ENCODE results near the gene ITGB6.
A peak's percentile ranks its signal among the peaks of the same experiment; 100 is the strongest.
"Not testable (repeated sequence)": the region's sequence is repeated elsewhere in the genome, so short reads cannot be mapped to it uniquely, and the experiment has no call there.

The ITGB6 gene

DNA sequence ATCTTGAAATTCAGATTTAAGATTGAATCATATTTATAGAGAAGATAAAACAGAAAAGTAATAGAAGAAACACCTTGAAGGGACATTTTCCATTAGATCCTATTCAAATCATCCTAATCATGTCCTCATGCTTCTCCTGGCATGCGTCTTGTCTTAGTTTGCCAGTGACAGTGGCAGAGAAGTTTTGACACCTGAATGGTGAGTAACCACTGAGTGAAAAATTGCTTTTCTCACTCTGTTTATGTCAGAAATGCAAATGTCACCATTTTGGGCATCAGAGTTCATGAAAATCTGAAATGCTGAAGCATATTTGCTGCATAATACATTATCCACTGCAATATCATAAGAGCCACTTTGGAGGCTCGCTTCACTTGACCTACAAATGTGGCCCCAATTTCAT, 74.7 kb downstream of the ITGB6 start:
- H3K4me1 ChIP-seq (ENCODE audit: control extremely low read depth in 1 of 4, control insufficient read depth in 4 of 4, insufficient read depth in 4 of 4, low read length in 3 of 4): no peaks in the 10 kb centered on the region
- WGBS (ENCODE audit: insufficient coverage): 100% methylated on average over 1 of the region's 2 CpGs
- ChIA-PET CTCF (no interaction called here), POLR2A (no interaction called here)
- no peak for DNase-seq
- H3K27ac ChIP-seq (ENCODE audit: insufficient read depth in 1 of 2, low read depth in 1 of 2, low read length in 2 of 2, poor library complexity in 1 of 2, severe bottlenecking in 2 of 2): no peak overlapping the region
- H3K9me3 ChIP-seq (ENCODE audit: control extremely low read depth in 1 of 5, control insufficient read depth in 4 of 5, insufficient read depth in 2 of 5, low read depth in 1 of 5, low read length in 4 of 5): no peaks in the 10 kb centered on the region
- no peaks in the 10 kb centered on the region for H3K36me3 ChIP-seq (ENCODE audit: control insufficient read depth in 4 of 4, insufficient read depth in 4 of 4, low read length in 3 of 4)
- H3K4me3 ChIP-seq (ENCODE audit: control insufficient read depth in 1 of 7, extremely low read depth in 1 of 7, insufficient read depth in 4 of 7, low read depth in 2 of 7, low read length in 6 of 7): no peak overlapping the region
- H3K27me3 ChIP-seq (replicated peaks in 2 of 5; ENCODE audit: control insufficient read depth in 4 of 5, insufficient read depth in 5 of 5, low read length in 4 of 5): no peaks in the 10 kb centered on the region

DNA sequence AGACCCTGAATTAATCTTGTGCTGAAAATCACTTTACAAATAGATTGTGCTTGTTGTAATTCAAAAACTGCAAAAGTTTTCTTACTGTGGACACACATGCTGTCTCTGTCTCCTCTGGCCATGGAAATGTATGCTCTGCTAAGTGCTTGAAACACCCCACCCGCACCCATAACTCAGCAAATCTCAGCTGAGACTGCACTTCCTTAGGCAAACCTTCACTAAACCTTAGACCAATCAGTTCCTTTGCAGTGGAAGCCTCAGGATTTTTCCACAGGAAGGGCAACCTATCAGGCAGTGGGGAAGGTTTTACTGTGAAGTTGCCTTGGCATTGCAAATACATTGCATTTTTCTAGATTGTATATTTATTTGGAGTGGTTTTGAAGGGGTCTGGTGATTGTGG, 75.5 kb downstream of the ITGB6 start:
- Histone ChIP-seq H3K36me3 (ENCODE audit: control insufficient read depth in 4 of 4, insufficient read depth in 4 of 4, low read length in 3 of 4) (no peaks in the 10 kb centered on the region), H3K27me3 (replicated peaks in 2 of 5; ENCODE audit: control insufficient read depth in 4 of 5, insufficient read depth in 5 of 5, low read length in 4 of 5) (no peaks in the 10 kb centered on the region), H3K4me1 (ENCODE audit: control extremely low read depth in 1 of 4, control insufficient read depth in 4 of 4, insufficient read depth in 4 of 4, low read length in 3 of 4) (no peaks in the 10 kb centered on the region), H3K27ac (ENCODE audit: insufficient read depth in 1 of 2, low read depth in 1 of 2, low read length in 2 of 2, poor library complexity in 1 of 2, severe bottlenecking in 2 of 2) (no peak overlapping the region), H3K9me3 (ENCODE audit: control extremely low read depth in 1 of 5, control insufficient read depth in 4 of 5, insufficient read depth in 2 of 5, low read depth in 1 of 5, low read length in 4 of 5) (no peaks in the 10 kb centered on the region), H3K4me3 (ENCODE audit: control insufficient read depth in 1 of 7, extremely low read depth in 1 of 7, insufficient read depth in 4 of 7, low read depth in 2 of 7, low read length in 6 of 7) (no peak overlapping the region)
- WGBS (ENCODE audit: insufficient coverage): 100% methylated on average over 1 of the region's 1 CpG
- DNase-seq: no peak
- POLR2A ChIA-PET: no interaction called here
- CTCF ChIA-PET: no interaction called here

DNA sequence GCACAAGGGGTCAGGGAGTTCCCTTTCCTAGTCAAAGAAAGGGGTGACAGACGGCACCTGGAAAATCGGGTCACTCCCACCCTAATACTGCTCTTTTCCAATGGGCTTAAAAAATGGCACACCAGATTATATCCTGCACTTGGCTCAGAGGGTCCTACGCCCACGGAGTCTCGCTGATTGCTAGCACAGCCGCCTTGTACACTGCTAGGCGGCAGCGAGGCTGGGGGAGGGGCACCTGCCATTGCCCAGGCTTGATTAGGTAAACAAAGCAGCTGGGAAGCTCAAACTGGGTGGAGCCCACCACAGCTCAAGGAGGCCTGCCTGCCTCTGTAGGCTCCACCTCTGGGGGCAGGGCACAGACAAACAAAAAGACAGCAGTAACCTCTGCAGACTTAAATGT, 85.4 kb downstream of the ITGB6 start:
- H3K4me1 ChIP-seq (ENCODE audit: control extremely low read depth in 1 of 4, control insufficient read depth in 4 of 4, insufficient read depth in 4 of 4, low read length in 3 of 4); H3K27ac ChIP-seq (ENCODE audit: insufficient read depth in 1 of 2, low read depth in 1 of 2, low read length in 2 of 2, poor library complexity in 1 of 2, severe bottlenecking in 2 of 2); CTCF ChIA-PET; DNase-seq; H3K27me3 ChIP-seq (replicated peaks in 2 of 5; ENCODE audit: control insufficient read depth in 4 of 5, insufficient read depth in 5 of 5, low read length in 4 of 5); POLR2A ChIA-PET; H3K9me3 ChIP-seq (ENCODE audit: control extremely low read depth in 1 of 5, control insufficient read depth in 4 of 5, insufficient read depth in 2 of 5, low read depth in 1 of 5, low read length in 4 of 5); H3K4me3 ChIP-seq (ENCODE audit: control insufficient read depth in 1 of 7, extremely low read depth in 1 of 7, insufficient read depth in 4 of 7, low read depth in 2 of 7, low read length in 6 of 7); H3K36me3 ChIP-seq (ENCODE audit: control insufficient read depth in 4 of 4, insufficient read depth in 4 of 4, low read length in 3 of 4): not testable (repeated sequence)
- no CpG with 5 or more reads among the region's 8 CpGs for WGBS (ENCODE audit: insufficient coverage)

DNA sequence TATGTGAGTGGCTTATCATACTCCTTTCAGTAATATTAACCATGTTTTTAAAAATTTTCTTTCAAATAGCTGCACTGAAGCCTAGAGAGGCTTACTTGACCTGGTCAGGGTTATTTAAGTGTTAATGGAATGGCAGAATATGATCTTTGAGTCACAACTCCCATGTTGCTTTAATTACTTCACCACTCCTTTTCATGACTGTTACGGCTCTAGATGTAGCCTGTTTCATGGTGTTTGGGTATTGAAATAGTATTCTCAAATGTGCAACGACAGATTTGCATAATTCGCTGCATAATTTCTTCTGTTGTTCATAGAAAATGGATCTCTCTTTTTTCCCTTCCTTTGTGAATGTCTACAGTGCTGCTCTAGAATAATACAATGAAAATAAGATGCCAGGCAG, 86.1 kb downstream of the ITGB6 start:
- Histone ChIP-seq H3K4me3 (ENCODE audit: control insufficient read depth in 1 of 7, extremely low read depth in 1 of 7, insufficient read depth in 4 of 7, low read depth in 2 of 7, low read length in 6 of 7) (no peak overlapping the region), H3K4me1 (ENCODE audit: control extremely low read depth in 1 of 4, control insufficient read depth in 4 of 4, insufficient read depth in 4 of 4, low read length in 3 of 4) (no peaks in the 10 kb centered on the region), H3K27me3 (replicated peaks in 2 of 5; ENCODE audit: control insufficient read depth in 4 of 5, insufficient read depth in 5 of 5, low read length in 4 of 5) (no peaks in the 10 kb centered on the region), H3K36me3 (ENCODE audit: control insufficient read depth in 4 of 4, insufficient read depth in 4 of 4, low read length in 3 of 4) (no peaks in the 10 kb centered on the region), H3K27ac (ENCODE audit: insufficient read depth in 1 of 2, low read depth in 1 of 2, low read length in 2 of 2, poor library complexity in 1 of 2, severe bottlenecking in 2 of 2) (no peak overlapping the region), H3K9me3 (ENCODE audit: control extremely low read depth in 1 of 5, control insufficient read depth in 4 of 5, insufficient read depth in 2 of 5, low read depth in 1 of 5, low read length in 4 of 5) (no peaks in the 10 kb centered on the region)
- DNase-seq: no peak
- CTCF ChIA-PET: interaction anchor here (1.8 kb wide), 1 partner anchor 98 kb away, joined by 5 read pairs; no protein-coding TSS in a partner anchor
- POLR2A ChIA-PET: no interaction called here
- no CpG with 5 or more reads among the region's 3 CpGs for WGBS (ENCODE audit: insufficient coverage)

DNA sequence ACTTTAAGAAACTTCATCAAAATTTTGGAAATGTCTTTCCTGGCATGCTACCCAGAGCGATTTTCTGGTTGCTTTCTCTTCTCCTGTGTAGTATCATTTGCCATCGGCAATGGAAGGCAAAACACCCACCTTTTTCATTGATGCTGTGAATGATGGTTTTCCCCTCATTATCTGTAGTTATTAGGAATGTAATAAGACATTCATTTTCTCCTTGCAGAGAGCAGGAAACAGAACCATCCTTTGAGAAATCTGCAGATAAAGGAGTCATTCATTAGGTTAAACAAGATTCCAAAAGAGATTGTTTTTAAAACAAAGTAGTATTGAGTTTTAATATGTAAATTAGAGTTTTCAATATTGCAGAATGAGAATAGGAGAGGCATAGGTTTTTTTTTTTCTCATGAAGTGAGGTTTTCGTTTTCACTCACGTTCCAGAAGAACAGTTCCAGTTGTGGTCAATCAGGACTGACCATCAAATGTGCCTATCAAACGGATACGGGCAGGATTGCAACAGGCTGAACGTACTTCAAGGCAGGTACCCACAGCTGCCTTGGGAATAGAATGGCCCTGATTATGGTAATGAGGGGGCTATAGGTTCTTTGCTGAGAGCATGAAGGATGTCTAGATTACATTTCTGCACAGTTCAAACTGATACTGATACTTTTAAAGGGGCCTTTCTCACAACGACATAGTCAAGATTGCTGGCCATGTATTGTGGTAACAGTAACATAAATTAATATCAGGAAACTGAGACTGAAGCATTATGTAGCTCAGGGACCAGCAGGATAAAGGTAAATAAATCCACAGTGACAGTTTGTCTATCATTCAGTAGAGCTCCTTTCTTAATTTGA, 87.9 kb downstream of the ITGB6 start:
- no peaks in the 10 kb centered on the region for H3K9me3 ChIP-seq (ENCODE audit: control extremely low read depth in 1 of 5, control insufficient read depth in 4 of 5, insufficient read depth in 2 of 5, low read depth in 1 of 5, low read length in 4 of 5)
- no peak overlapping the region for H3K4me3 ChIP-seq (ENCODE audit: control insufficient read depth in 1 of 7, extremely low read depth in 1 of 7, insufficient read depth in 4 of 7, low read depth in 2 of 7, low read length in 6 of 7)
- H3K27ac ChIP-seq (ENCODE audit: insufficient read depth in 1 of 2, low read depth in 1 of 2, low read length in 2 of 2, poor library complexity in 1 of 2, severe bottlenecking in 2 of 2): no peak overlapping the region
- H3K36me3 ChIP-seq (ENCODE audit: control insufficient read depth in 4 of 4, insufficient read depth in 4 of 4, low read length in 3 of 4): no peaks in the 10 kb centered on the region
- no peak for DNase-seq
- ChIA-PET CTCF (interaction anchor here (0.6 to 1.8 kb wide), 4 partner anchors 15 to 100 kb away, joined by 3 to 5 read pairs (median 4); no protein-coding TSS in a partner anchor), POLR2A (no interaction called here)
- H3K27me3 ChIP-seq (replicated peaks in 2 of 5; ENCODE audit: control insufficient read depth in 4 of 5, insufficient read depth in 5 of 5, low read length in 4 of 5): no peaks in the 10 kb centered on the region
- H3K4me1 ChIP-seq (ENCODE audit: control extremely low read depth in 1 of 4, control insufficient read depth in 4 of 4, insufficient read depth in 4 of 4, low read length in 3 of 4): no peaks in the 10 kb centered on the region
- WGBS (ENCODE audit: insufficient coverage): 92% methylated on average over 6 of the region's 8 CpGs

DNA sequence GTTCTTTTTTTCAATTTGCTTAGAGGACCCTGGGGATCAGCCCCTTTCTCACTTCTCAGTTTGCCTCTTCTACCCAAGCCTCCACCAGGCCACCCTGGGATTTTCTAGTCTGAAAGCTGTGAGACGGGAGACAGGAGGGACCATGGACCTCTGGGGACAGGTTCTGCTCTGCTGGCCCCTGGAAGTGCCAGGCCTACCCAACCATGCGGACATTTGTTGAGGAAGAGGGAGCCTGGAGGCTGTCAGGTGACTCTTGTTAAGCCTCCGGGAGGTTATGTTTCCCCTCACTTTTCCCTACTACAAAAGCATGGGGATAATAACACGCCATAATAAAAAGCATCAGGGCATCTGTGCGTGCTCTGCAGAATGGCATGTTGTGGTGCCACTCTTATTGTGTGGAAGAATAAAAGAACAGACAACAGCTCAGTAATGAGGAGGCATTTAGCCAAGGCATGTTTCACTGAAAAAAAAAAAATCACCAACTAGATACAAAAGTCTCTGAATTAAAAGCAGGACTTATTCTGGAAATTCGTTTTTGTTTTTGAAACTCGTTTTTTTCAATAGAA, 89.3 kb downstream of the ITGB6 start:
- no peaks in the 10 kb centered on the region for H3K27me3 ChIP-seq (replicated peaks in 2 of 5; ENCODE audit: control insufficient read depth in 4 of 5, insufficient read depth in 5 of 5, low read length in 4 of 5)
- no peak overlapping the region for H3K27ac ChIP-seq (ENCODE audit: insufficient read depth in 1 of 2, low read depth in 1 of 2, low read length in 2 of 2, poor library complexity in 1 of 2, severe bottlenecking in 2 of 2)
- H3K4me3 ChIP-seq (ENCODE audit: control insufficient read depth in 1 of 7, extremely low read depth in 1 of 7, insufficient read depth in 4 of 7, low read depth in 2 of 7, low read length in 6 of 7): no peak overlapping the region
- ChIA-PET POLR2A (no interaction called here), CTCF (interaction anchor here (0.7 to 3.7 kb wide), 18 partner anchors 11 to 952 kb away, joined by 3 to 27 read pairs (median 4); no protein-coding TSS in a partner anchor)
- H3K4me1 ChIP-seq (ENCODE audit: control extremely low read depth in 1 of 4, control insufficient read depth in 4 of 4, insufficient read depth in 4 of 4, low read length in 3 of 4): no peaks in the 10 kb centered on the region
- H3K36me3 ChIP-seq (ENCODE audit: control insufficient read depth in 4 of 4, insufficient read depth in 4 of 4, low read length in 3 of 4): no peaks in the 10 kb centered on the region
- H3K9me3 ChIP-seq (ENCODE audit: control extremely low read depth in 1 of 5, control insufficient read depth in 4 of 5, insufficient read depth in 2 of 5, low read depth in 1 of 5, low read length in 4 of 5): no peaks in the 10 kb centered on the region
- WGBS (ENCODE audit: insufficient coverage): 100% methylated on average over 2 of the region's 7 CpGs
- DNase-seq: no peak

DNA sequence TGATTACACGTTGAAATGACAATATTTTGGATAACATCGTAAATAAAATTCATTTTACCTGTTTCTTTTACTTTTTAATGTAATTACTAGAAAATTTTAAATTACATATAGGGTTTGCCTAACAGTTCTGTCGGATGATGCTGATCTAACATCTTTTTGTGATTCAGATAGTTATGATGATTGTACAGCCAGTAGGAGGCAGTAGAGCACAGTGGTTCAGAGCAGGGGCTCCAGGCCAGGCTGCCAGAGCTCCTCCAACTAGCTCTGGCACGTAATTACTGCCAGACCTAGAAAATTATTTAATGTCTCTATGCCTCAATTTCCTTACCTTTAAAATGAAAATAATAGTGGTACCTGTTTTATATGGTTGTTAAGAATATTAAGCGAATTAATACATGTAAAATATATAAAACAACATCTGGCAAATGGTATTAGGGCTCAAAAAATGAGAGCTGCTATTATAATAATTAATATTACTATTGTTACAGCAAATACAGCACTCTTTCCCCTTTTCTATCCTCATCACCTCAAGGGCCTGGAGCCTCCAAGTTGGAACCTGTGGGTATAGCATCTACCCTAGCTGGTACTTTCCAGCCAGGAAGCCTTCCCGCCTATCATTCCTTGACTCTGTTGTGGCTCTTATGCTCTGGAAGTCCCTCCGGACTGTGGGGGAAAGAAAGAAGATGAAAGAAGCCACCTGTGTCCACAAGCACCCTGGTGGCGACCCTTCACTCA, 90.0 kb downstream of the ITGB6 start:
- no peaks in the 10 kb centered on the region for H3K9me3 ChIP-seq (ENCODE audit: control extremely low read depth in 1 of 5, control insufficient read depth in 4 of 5, insufficient read depth in 2 of 5, low read depth in 1 of 5, low read length in 4 of 5)
- H3K4me3 ChIP-seq (ENCODE audit: control insufficient read depth in 1 of 7, extremely low read depth in 1 of 7, insufficient read depth in 4 of 7, low read depth in 2 of 7, low read length in 6 of 7): no peak overlapping the region
- peak; percentile 63 to 85 (median 77) for DNase-seq
- ChIA-PET POLR2A (no interaction called here), CTCF (interaction anchor here (0.8 to 3.7 kb wide), 23 partner anchors 12 to 953 kb away, joined by 3 to 27 read pairs (median 4); no protein-coding TSS in a partner anchor)
- H3K27me3 ChIP-seq (replicated peaks in 2 of 5; ENCODE audit: control insufficient read depth in 4 of 5, insufficient read depth in 5 of 5, low read length in 4 of 5): no peaks in the 10 kb centered on the region
- 100% methylated on average over 2 of the region's 8 CpGs for WGBS (ENCODE audit: insufficient coverage)
- no peaks in the 10 kb centered on the region for H3K36me3 ChIP-seq (ENCODE audit: control insufficient read depth in 4 of 4, insufficient read depth in 4 of 4, low read length in 3 of 4)
- no peaks in the 10 kb centered on the region for H3K4me1 ChIP-seq (ENCODE audit: control extremely low read depth in 1 of 4, control insufficient read depth in 4 of 4, insufficient read depth in 4 of 4, low read length in 3 of 4)
- no peak overlapping the region for H3K27ac ChIP-seq (ENCODE audit: insufficient read depth in 1 of 2, low read depth in 1 of 2, low read length in 2 of 2, poor library complexity in 1 of 2, severe bottlenecking in 2 of 2)

Data from common myeloid progenitor, CD34-positive (primary cell).